K562 (cell line): ENCODE data around the gene ATP7B. TPM values are rescaled to one million over a fixed set of nuclear protein-coding genes. Genes with fewer than 3 reads are reported as not detected.

Experiments
- CBFA2T3 ChIP-seq: fragments of 450-650 bp; IDR thresholded peaks from 2 replicates; pipeline ENCODE4 v1.6.1; 2017
- EP300 ChIP-seq: IDR thresholded peaks from 2 replicates; pipeline ENCODE4 v1.6.1; 2012; ENCODE audit warnings: low read length, improper control_type of control experiment
- FIP1L1 ChIP-seq: fragments of 200-400 bp; formaldehyde crosslinking; IDR thresholded peaks from 2 replicates; pipeline ENCODE4 v1.6.1; 2018; ENCODE audit warnings: mild to moderate bottlenecking, low read depth, low read length; ENCODE audit not compliant: poor library complexity, severe bottlenecking
- FOXA3 ChIP-seq, 2 experiments: fragments of 450-650 bp in 1 of 2; sonication (generic) in 1 of 2; formaldehyde crosslinking; IDR thresholded peaks in 1 of 2; conservative IDR thresholded peaks in 1 of 2; 2 replicates each; pipeline versions ENCODE4 v1.4.0 to v1.8.0; 2020 to 2022; ENCODE audit warnings: mild to moderate bottlenecking in 2 of 2, missing genetic modification reagents in 1 of 2
- FOXP1 ChIP-seq: sonication (generic); formaldehyde crosslinking; IDR thresholded peaks from 2 replicates; pipeline ENCODE4 v1.8.0; 2022; ENCODE audit warnings: mild to moderate bottlenecking, missing genetic modification reagents
- KAT7 ChIP-seq: sonication (generic); formaldehyde crosslinking; IDR thresholded peaks from 2 replicates; pipeline ENCODE4 v1.8.0; 2022; ENCODE audit warnings: missing genetic modification reagents, mild to moderate bottlenecking, borderline replicate concordance
- MGA ChIP-seq: fragments of 450-650 bp; IDR thresholded peaks from 2 replicates; pipeline ENCODE4 v1.6.1; 2016; ENCODE audit warnings: mild to moderate bottlenecking, moderate library complexity
- NFXL1 ChIP-seq: fragments of 450-650 bp; formaldehyde crosslinking; IDR thresholded peaks from 2 replicates; pipeline ENCODE4 v1.4.0; 2021; ENCODE audit warnings: mild to moderate bottlenecking
- SMC3 ChIP-seq: conservative IDR thresholded peaks from 2 replicates; pipeline ENCODE4 v1.6.1; 2011; ENCODE audit warnings: low read depth, low read length, improper control_type of control experiment; ENCODE audit not compliant: insufficient read depth
- TSHZ1 ChIP-seq: fragments of 250-450 bp; sonication (Bioruptor Pico); IDR thresholded peaks from 2 replicates; pipeline ENCODE4 v1.4.0; 2020; ENCODE audit warnings: mild to moderate bottlenecking, moderate library complexity
- ZNF121 ChIP-seq: sonication (generic); formaldehyde crosslinking; conservative IDR thresholded peaks from 2 replicates; pipeline ENCODE4 v1.8.0; 2022; ENCODE audit warnings: missing genetic modification reagents
- ZNF197 ChIP-seq: fragments of 200-800 bp; sonication (Bioruptor generic); IDR thresholded peaks from 2 replicates; pipeline ENCODE4 v1.6.1; 2016; ENCODE audit warnings: low read depth, missing genetic modification characterization, missing compliant biosample characterization
- polyA plus RNA-seq, 8 experiments: library from polyadenylated mRNA; depleted of rRNA in 4 of 8; stranded (reverse) in 5 of 8; unstranded in 3 of 8; fragments of >200 nt; fragmentation: Nextera tagmentation in 2 of 8; fragmentation: Illumina TruSeq in 1 of 8; extraction: Ambion mirVana in 2 of 8; extraction: Trizol in 1 of 8; gene quantifications; 2 replicates each; pipeline versions ENCODE4 v1.2.1 to v1.2.3, GENCODE V29; 2011 to 2014; ENCODE audit warnings: inconsistent platforms in 1 of 8, missing spikeins in 1 of 8
- total RNA-seq, 7 experiments: library from RNA; depleted of rRNA in 6 of 7; stranded (reverse); fragments of >200 nt in 6 of 7; fragmentation: Illumina TruSeq in 2 of 7; extraction: Trizol in 2 of 7; gene quantifications; 2 replicates each; pipeline versions ENCODE4 v1.2.1 to v1.2.3, GENCODE V29; 2011 to 2021; ENCODE audit warnings: low replicate concordance in 1 of 7

The ATP7B gene
- total and polyA plus RNA-seq, 9 of the 15 experiments (the other 6 are each of a cell fraction or from before 2014, with no cell fraction given): 1.1 to 20.4 (median 8.5) TPM

- TF ChIP-seq MGA (peak; percentile 53), EP300 (peak; percentile 36; the same call in 1 of the 2 replicates), FOXP1 (no peak), ZNF121 (CRISPR knock-in tag) (no peak), NFXL1 (CRISPR knock-in tag) (no peak), KAT7 (no peak), CBFA2T3 (peak; percentile 65), FIP1L1 (no peak), FOXA3 (CRISPR knock-in tag; conservative IDR thresholded peaks at IDR 0.05 in 1 of 2, IDR thresholded peaks at IDR 0.05 in 1 of 2) (peak; percentile 96 to 97), SMC3 (no peak), TSHZ1 (CRISPR knock-in tag) (no peak), ZNF197 (CRISPR knock-in tag) (no peak)
Measured at GRCh38 chr13:51997641-51998330, 13.5 kb downstream of the ATP7B start (continued).
